Mononuclear cell (primary cell): ENCODE measurements around the gene MDM2. TPM values are rescaled to one million over a fixed set of nuclear protein-coding genes. Genes with fewer than 3 reads are reported as not detected.

Source experiments
- H3K27me3 ChIP-seq: 2 replicates; pipeline ENCODE4 v1.6.0; 2011; ENCODE audit warnings: low read length, control low read depth; ENCODE audit not compliant: insufficient read depth
- H3K4me1 ChIP-seq: 2 replicates; pipeline ENCODE4 v1.5.1; 2011; ENCODE audit warnings: mild to moderate bottlenecking, low read length, control low read depth; ENCODE audit not compliant: insufficient read depth
- H3K4me3 ChIP-seq: 2 replicates; pipeline ENCODE4 v1.5.1; 2011; ENCODE audit warnings: mild to moderate bottlenecking, low read length, moderate library complexity
- H3K9me3 ChIP-seq: 2 replicates; pipeline ENCODE4 v1.5.1; 2011; ENCODE audit warnings: low read depth, mild to moderate bottlenecking, control low read depth, low read length
- total RNA-seq: library from RNA; depleted of rRNA; stranded (reverse); fragments of >200 nt; gene quantifications from one replicate; pipeline ENCODE4 v1.2.3, GENCODE V29; 2012

Gene MDM2
- total RNA-seq, 1 donor = 109 TPM

- no peaks in the 10 kb centered on the region for H3K9me3 ChIP-seq
- no peaks in the 10 kb centered on the region for H3K4me1 ChIP-seq
- no peaks in the 10 kb centered on the region for H3K27me3 ChIP-seq
- H3K4me3 ChIP-seq = no peak overlapping the region
These were observed 70.3 kb downstream of the MDM2 start for GRCh38 chr12:68878283-68878682.

GRCh38 chr12:68878846-68879245, 70.9 kb downstream of the MDM2 start:
- H3K9me3 ChIP-seq = no peaks in the 10 kb centered on the region
- H3K4me1 ChIP-seq = no peaks in the 10 kb centered on the region
- no peaks in the 10 kb centered on the region for H3K27me3 ChIP-seq
- no peak overlapping the region for H3K4me3 ChIP-seq

- Histone ChIP-seq H3K4me1 (no peaks in the 10 kb centered on the region), H3K27me3 (no peaks in the 10 kb centered on the region)
These were observed 72.8 kb downstream of the MDM2 start for GRCh38 chr12:68880660-68881325.

GRCh38 chr12:68882251-68882964, 74.4 kb downstream of the MDM2 start:
- Histone ChIP-seq H3K27me3 (no peaks in the 10 kb centered on the region), H3K4me1 (no peaks in the 10 kb centered on the region), H3K4me3 (no peak overlapping the region), H3K9me3 (no peaks in the 10 kb centered on the region)

More at GRCh38 chr12:68880660-68881325, 72.8 kb downstream of the MDM2 start:
- no peak overlapping the region for H3K4me3 ChIP-seq
- H3K9me3 ChIP-seq = no peaks in the 10 kb centered on the region

GRCh38 chr12:68883151-68883550, 75.2 kb downstream of the MDM2 start:
- Histone ChIP-seq H3K27me3 (no peaks in the 10 kb centered on the region), H3K9me3 (no peaks in the 10 kb centered on the region), H3K4me3 (no peak overlapping the region), H3K4me1 (no peaks in the 10 kb centered on the region)

GRCh38 chr12:68884251-68884650, 76.3 kb downstream of the MDM2 start:
- Histone ChIP-seq H3K4me3 (no peak overlapping the region), H3K9me3 (no peaks in the 10 kb centered on the region), H3K27me3 (no peaks in the 10 kb centered on the region), H3K4me1 (no peaks in the 10 kb centered on the region)

GRCh38 chr12:68885381-68885780, 77.4 kb downstream of the MDM2 start:
- H3K4me1 ChIP-seq = no peaks in the 10 kb centered on the region
- no peaks in the 10 kb centered on the region for H3K9me3 ChIP-seq
- H3K4me3 ChIP-seq = no peak overlapping the region
- H3K27me3 ChIP-seq = no peaks in the 10 kb centered on the region

- H3K4me1 ChIP-seq = no peaks in the 10 kb centered on the region
- no peaks in the 10 kb centered on the region for H3K27me3 ChIP-seq
- H3K4me3 ChIP-seq = no peak overlapping the region
- H3K9me3 ChIP-seq = no peaks in the 10 kb centered on the region
These were observed 78.9 kb downstream of the MDM2 start for GRCh38 chr12:68886636-68887572.

- H3K9me3 ChIP-seq = no peaks in the 10 kb centered on the region
- H3K4me1 ChIP-seq = no peaks in the 10 kb centered on the region
- H3K27me3 ChIP-seq = no peaks in the 10 kb centered on the region
- H3K4me3 ChIP-seq = no peak overlapping the region
These were observed 79.7 kb downstream of the MDM2 start for GRCh38 chr12:68887641-68888040.

- no peak overlapping the region for H3K4me3 ChIP-seq
- no peaks in the 10 kb centered on the region for H3K9me3 ChIP-seq
- no peaks in the 10 kb centered on the region for H3K27me3 ChIP-seq
- H3K4me1 ChIP-seq = no peaks in the 10 kb centered on the region
These were observed 80.3 kb downstream of the MDM2 start for GRCh38 chr12:68888243-68888642.

- Histone ChIP-seq H3K4me1 (no peaks in the 10 kb centered on the region), H3K9me3 (no peaks in the 10 kb centered on the region), H3K27me3 (no peaks in the 10 kb centered on the region), H3K4me3 (no peak overlapping the region)
These were observed 82.7 kb downstream of the MDM2 start for GRCh38 chr12:68890701-68891113.

GRCh38 chr12:68891141-68891540, 83.2 kb downstream of the MDM2 start:
- Histone ChIP-seq H3K4me3 (no peak overlapping the region), H3K4me1 (peaks cover under 1% of the 10 kb centered on the region), H3K27me3 (no peaks in the 10 kb centered on the region), H3K9me3 (no peaks in the 10 kb centered on the region)

GRCh38 chr12:68893201-68893600, 85.2 kb downstream of the MDM2 start:
- Histone ChIP-seq H3K9me3 (no peaks in the 10 kb centered on the region), H3K4me1 (peaks cover 19% of the 10 kb centered on the region), H3K27me3 (no peaks in the 10 kb centered on the region), H3K4me3 (no peak overlapping the region)

- Histone ChIP-seq H3K4me3 (no peak overlapping the region), H3K27me3 (no peaks in the 10 kb centered on the region), H3K4me1 (peaks cover 19% of the 10 kb centered on the region), H3K9me3 (no peaks in the 10 kb centered on the region)
These were observed 85.8 kb downstream of the MDM2 start for GRCh38 chr12:68893741-68894140.

GRCh38 chr12:68894276-68894855, 86.4 kb downstream of the MDM2 start:
- H3K9me3 ChIP-seq = no peaks in the 10 kb centered on the region
- H3K4me3 ChIP-seq = no peak overlapping the region
- H3K27me3 ChIP-seq = no peaks in the 10 kb centered on the region

More at GRCh38 chr12:68894276-68894855, 86.4 kb downstream of the MDM2 start:
- H3K4me1 ChIP-seq = peaks cover 19% of the 10 kb centered on the region
